ENCODE measurements around the gene CPA5. TPM values are rescaled to one million over a fixed set of nuclear protein-coding genes. Genes with fewer than 3 reads are reported as not detected.

Gene CPA5
- total and polyA plus RNA-seq, 2 experiments from 2014 or later, result not detected

- TF ChIP-seq ETS1 (IDR thresholded peaks at IDR 0.05) (no peak), ZNF114 (CRISPR knock-in tag; IDR thresholded peaks at IDR 0.05) (no peak), STAT1 (IDR thresholded peaks at IDR 0.05; ENCODE audit: unreplicated experiment) (no peak), POLR2AphosphoS5 (IDR thresholded peaks at IDR 0.05; ENCODE audit: low read depth) (no peak), CREB1 (CRISPR knock-in tag; IDR thresholded peaks at IDR 0.05; ENCODE audit: low read depth) (no peak), REST (IDR thresholded peaks at IDR 0.05; ENCODE audit: unreplicated experiment) (no peak), EZH2phosphoT487 (IDR thresholded peaks at IDR 0.05; ENCODE audit: unreplicated experiment) (no peak)
Measured at GRCh38 chr7:130369831-130370550, 25.4 kb downstream of the CPA5 start (continued).

GRCh38 chr7:130371046-130371445 is 26.4 kb downstream of the CPA5 start:
- Mint-ChIP-seq H3K27me3 (ENCODE audit: insufficient read depth, low read depth, poor library complexity) (peaks cover 13% of the 10 kb centered on the region), H3K9me3 (peaks cover 12% of the 10 kb centered on the region), H3K4me1 (peaks cover 25% of the 10 kb centered on the region), H3K27ac (no peak overlapping the region), H3K36me3 (ENCODE audit: low read depth) (peaks cover 11% of the 10 kb centered on the region), H3K4me3 (no peak overlapping the region)
- Histone ChIP-seq H3K4me1 (ENCODE audit: insufficient read depth) (peaks cover 13% of the 10 kb centered on the region; the same call in 1 of the 2 replicates), H2AFZ (no peak overlapping the region), H4K20me1 (replicated peaks; ENCODE audit: insufficient read depth) (no peaks in the 10 kb centered on the region), H3K27me3 (ENCODE audit: insufficient read depth) (no peaks in the 10 kb centered on the region), H3K4me2 (no peak overlapping the region), H3K79me2 (replicated peaks; ENCODE audit: insufficient read depth) (no peaks in the 10 kb centered on the region), H3K4me3 (no peak overlapping the region), H3K9me2 (ENCODE audit: insufficient read depth) (peaks cover 12% of the 10 kb centered on the region; the same call in 1 of the 2 replicates), H3K36me3 (ENCODE audit: insufficient read depth) (no peaks in the 10 kb centered on the region), H3K27ac (ENCODE audit: low read depth) (no peak overlapping the region), H3F3A (replicated peaks; ENCODE audit: low read depth) (no peaks in the 10 kb centered on the region)
- DNase-seq (ENCODE audit: low spot score) (no peak), ATAC-seq (no peak)
- TF ChIP-seq ZNF114 (CRISPR knock-in tag; IDR thresholded peaks at IDR 0.05) (no peak), EZH2phosphoT487 (IDR thresholded peaks at IDR 0.05; ENCODE audit: unreplicated experiment) (no peak), ZNF462 (CRISPR knock-in tag; IDR thresholded peaks at IDR 0.05) (no peak), CREB1 (CRISPR knock-in tag; IDR thresholded peaks at IDR 0.05; ENCODE audit: low read depth) (no peak), POLR2AphosphoS5 (IDR thresholded peaks at IDR 0.05; ENCODE audit: low read depth) (no peak), JUNB (IDR thresholded peaks at IDR 0.05; ENCODE audit: unreplicated experiment) (no peak), REST (IDR thresholded peaks at IDR 0.05; ENCODE audit: unreplicated experiment) (no peak)

Measured in GM23338 (cell line).